HG02763 (cell line): ENCODE measurements around the gene IQGAP2.
"Not testable (repeated sequence)": the region's sequence is repeated elsewhere in the genome, so short reads cannot be mapped to it uniquely, and the experiment has no call there.

Source experiments
- ATAC-seq: cut with Tn5 transposase; IDR thresholded peaks from one replicate; pipeline ENCODE4 v1.9.1; 2021; ENCODE audit warnings: mild to moderate bottlenecking, moderate library complexity; ENCODE audit not compliant: unreplicated experiment

IQGAP2 gene

DNA sequence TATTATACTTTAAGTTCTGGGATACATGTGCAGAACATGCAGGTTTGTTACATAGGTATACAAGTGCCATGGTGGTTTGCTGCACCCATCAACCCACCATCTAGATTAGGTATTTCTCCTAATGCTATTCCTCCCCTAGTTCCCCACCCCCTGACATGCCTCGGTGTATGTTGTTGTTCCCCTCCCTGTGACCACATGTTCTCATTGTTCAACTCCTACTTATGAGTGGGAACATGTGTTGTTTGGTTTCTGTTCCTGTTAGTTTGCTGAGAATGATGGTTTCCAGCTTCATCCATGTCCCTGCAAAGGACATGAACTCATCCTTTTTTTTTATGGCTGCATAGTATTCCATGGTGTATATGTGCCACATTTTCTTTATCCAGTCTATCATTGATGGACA, 200.9 kb downstream of the IQGAP2 start:
- ATAC-seq: not testable (repeated sequence)

DNA sequence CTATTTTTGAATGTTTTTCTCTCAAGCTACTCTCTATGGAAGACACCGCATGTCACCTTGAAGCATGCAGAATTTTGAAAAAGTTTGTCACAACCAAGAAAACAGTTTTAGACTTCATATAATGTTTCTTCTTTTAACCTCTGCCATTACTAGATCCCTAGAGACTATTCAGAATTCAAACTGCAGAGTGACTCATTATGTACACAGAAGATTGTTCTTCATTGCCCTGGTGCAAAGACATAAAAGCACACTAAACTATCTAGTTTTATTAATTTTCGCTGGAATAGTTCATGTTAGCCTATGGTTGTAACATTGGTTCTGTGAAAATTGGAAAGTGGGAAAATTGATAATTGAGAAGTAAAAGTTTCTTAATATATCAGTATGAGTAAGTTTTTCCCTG, 201.8 kb downstream of the IQGAP2 start:
- no peak for ATAC-seq

DNA sequence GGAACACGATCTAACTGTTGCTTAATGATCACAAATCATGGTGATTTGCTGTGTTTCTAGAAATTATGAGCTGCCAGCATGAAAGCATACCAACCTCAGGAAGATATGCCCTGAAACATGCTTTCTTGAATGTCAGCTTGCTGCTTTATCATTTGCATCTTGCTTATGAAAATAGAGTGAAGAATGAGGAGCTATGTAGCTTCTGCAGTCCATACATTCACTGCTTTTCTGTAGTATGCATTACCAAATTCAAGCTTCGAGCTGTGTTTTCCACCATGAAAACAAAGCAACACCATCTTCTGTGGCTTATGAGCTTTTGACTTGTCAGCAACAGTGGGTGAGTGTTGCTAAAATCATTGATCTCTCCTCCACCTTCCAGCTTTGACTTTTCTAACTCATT, 203.6 kb downstream of the IQGAP2 start:
- no peak for ATAC-seq

DNA sequence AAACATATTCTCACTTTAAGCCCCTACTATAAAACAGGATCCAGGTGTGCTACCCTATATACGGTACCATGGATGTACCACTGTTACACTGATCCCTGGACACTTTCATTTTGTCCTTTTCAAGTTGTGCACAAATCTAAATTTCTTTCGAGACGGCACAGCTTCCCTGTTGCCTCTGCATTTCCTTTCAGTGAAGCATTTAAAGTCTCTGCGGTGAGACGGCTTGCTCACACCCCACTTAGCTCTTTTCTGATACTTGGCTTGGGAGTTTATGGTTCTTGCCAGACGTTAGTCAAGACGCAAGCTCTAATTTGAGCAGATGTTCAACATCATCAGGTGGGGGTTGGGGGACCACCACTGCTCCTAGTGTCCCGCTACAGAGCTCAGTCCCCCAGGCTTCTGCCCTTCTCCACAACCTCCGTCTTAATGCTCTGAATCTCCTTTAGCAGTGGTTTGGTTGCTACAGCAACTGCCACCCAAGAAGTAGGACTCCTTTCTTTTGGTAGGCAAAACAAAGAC, 204.3 kb downstream of the IQGAP2 start:
- no peak for ATAC-seq

DNA sequence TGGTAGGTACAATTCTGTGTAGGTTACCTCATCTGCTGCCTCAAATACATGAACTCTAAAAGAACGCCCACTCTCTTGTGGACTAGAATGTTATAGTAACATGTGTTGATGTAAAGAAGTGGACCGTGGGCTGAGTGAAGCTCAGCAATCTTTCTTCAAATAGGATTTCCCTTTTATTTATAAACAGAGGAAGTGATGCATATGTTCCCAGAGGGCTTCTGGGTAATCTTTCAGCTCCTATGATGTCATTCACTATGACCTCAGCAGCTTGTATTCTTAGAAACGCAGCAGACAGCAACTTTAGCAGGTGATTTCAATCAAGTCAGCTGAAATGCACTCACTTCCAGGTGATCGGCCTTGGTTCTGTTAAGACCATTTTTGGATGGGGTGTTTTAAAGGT, 205.7 kb downstream of the IQGAP2 start:
- ATAC-seq: no peak

DNA sequence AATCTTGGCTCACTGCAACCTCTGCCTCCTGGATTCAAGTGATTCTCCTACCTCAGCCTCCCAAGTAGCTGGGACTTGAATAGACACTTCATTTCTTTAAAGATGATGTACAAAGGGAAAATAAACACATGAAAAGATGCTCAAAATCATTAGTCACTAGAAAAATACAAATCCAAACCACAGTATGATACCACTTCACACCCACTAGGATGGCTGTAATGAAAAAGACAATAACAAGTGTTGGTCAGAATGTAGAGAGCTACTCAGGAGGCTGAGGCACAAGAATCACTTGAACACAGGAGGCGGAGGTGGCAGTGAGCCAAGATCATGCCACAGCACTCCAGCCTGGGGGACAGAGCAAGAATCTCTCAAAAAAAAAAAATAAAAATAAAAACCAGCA, 207.1 kb downstream of the IQGAP2 start:
- no peak for ATAC-seq

DNA sequence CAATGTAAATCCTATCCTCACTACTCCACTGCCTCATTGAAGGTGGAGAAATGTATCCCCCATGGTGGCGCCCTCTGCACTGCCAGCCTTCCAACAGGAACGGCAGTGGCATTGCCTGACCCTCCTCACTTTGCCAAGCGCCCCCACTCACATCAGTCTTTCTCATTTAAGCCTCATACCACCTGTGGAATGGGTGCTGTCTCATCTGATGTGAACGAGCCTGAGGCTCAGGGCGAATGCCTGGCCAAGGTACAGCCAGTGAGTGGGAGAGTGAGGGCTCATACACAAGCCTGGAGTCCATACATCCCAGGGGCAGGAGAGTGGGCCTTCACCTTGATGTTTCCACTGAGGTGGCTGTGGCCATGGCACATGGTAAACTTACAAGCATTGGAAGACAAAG, 209.9 kb downstream of the IQGAP2 start:
- ATAC-seq: no peak

DNA sequence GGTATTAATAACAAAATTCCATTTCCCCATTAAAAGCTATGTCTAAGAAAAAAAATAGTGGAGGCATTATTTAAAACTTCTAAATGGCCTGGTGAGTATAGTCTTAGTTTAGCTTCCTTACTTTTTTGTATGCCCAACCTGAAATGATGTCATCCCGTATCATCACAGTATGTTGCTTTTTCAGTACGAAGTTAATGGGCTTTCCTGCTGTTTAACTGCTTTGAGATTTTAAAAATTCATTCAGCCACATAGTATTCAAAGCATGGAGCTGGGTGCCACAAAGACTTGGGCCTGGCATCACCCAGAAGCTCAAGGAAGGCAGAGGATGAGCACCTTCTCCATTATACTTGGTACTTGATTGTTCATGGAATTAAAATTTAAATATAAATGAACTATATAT, 212.7 kb downstream of the IQGAP2 start:
- ATAC-seq: no peak

DNA sequence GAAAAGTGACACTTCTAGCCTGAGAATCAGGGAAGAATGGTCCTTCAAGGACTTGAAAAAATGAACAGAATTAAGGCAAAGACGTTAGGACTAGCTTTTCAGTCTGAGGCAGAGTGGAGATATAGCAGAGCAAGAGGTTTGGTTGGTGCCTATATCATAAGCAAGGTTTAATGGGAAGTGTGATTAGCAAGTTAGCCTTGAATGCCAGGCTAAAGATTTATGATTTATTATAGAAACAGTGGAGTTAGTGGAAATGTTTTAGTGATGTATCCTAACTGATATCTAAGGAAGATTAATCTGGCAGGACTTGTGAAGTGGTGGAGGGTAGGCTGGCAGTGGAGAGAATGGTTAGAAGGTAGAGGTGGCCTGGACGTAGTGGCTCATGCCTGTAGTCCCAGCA, 213.1 kb downstream of the IQGAP2 start:
- no peak for ATAC-seq

DNA sequence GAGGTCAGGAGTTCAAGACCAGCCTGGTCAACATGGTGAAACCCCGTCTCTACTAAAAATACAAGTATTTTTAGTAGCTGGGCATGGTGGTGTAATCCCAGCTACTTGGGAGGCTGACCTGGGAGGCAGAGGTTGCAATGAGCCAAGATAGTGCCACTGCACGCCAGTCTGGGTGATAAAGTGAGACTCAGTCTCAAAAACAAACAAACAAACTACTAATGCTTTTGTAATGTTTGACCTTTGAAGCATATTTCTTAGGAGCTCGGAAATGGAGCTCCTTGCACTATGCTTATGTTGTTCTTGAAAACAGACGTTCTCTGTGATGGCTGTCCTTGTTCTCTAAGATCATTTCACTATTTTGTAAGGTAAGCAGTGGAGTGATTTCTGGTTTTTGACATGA, 214.1 kb downstream of the IQGAP2 start:
- ATAC-seq: no peak

DNA sequence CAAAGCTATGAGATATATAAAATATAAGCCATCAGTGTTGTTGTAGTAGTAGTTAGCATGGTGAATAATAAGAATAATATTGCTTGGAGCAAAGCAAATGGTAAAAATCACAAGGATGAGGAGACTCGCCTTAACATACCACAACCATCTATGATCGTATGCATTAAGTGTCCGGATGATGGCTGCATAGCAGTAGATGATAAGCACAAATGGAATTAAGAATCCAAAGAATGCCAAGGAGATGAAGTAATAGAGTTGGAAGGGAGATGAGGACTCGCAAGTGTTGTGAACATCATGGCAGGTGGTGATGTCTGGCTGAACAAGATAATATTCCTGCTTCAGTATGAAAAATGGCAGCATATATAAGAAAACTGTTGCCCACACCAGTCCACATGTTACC, 214.6 kb downstream of the IQGAP2 start:
- no peak for ATAC-seq

DNA sequence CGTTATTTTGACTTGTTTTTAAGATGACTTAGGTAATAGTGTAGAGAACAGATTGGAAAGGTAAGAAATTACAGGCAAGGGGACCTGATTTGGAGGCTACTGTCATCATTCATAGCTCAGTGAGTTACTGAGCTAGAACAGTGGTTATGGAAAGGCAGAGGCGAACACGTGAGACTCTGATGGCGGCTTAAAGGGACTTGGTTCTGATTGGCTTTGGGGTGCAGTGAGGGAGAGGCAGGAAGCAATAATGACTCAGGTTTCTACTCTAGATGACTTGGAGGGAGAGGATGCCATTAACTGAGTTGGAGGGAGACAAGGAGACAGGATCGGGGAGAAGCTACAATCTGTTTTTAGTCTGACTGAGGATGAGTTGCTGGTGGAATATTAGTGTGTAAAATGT, 217.1 kb downstream of the IQGAP2 start:
- no peak for ATAC-seq

DNA sequence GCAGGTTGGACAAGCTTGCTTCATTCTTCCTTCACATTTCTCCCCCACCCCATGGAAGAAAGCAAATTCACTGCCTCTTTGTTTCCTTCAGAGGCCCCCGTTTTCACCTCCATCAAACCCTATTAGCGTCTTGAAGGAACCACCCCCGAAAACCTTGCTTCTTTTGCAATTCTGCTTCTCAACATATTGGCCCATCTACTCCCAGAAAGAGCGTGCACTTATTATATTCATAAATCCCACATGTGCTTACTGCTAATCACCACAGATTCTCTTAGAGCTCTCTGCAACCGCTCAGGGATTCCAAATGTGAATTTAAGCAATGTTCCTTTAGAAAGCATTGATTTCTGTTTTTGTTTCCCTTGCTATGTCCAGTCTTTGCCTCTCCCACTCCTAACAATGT, 219.0 kb downstream of the IQGAP2 start:
- ATAC-seq: no peak

DNA sequence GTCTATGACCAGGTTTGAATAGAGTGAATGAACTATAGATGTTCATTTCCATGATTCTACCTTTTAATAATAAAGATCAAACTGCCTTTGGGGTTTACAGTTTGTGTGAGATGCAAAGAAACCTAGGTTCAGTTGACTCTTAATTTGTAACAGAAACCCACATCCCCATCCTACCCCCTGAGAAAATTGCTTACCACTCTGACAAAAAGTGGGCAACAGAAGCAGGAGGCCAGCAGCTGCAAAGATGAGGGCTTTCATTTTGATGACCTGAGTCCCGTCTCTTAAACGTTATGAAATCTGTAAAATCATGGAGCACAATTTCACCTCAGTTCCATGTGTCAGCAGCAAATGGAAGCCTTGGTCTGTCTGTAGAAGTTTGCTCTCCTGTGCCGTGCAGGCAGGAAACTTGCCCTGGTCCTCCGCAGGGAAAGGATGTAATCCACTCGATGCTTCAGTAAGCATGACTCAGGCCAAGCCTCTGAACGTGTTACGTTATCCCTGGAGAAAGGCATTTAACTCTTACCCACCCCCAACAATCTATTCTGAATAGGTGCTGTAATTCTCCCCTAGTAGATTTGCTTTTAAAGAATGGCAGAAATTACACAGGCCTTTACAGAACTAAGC, 220.0 kb downstream of the IQGAP2 start, which contains the start of gene F2RL2:
Gene F2RL2, minus strand, starts transcription at position 431 of the 624 bp plus-strand sequence. Its CDS starts 173 bp downstream, at position 258.
- ATAC-seq: no peak

DNA sequence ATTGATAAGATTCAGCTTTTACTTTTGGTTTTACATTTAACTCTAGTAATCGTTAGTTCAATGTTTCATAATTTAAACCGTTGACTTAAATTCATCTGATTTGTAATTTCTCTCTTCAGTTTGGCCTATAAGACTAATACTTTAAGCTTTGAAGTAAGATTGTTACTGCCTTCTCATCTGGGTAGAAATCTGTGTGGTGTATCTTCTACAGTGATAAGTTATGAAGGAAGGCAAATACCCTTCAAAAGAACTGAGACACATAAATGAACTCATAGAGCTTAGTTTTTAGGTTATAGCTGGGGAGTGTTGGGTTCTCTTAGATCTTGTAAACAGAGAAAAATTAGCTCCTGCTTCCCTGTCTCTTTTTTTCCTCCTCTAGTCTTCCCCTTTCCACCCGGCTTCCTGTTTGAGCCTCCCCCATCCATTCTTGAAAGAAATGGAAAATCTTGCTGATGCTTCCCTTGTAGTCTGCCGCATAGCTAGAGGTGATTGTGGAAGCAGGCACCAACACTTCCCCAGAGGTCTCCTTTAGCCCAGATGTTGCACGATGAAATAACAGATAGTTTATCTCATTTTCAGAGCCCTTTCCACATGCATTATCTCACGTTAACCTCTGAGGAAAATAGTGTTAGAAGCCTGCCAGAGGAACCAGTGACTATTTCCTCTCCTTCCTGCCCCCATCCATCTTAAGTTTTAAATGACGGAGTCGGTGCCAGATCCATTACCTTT, 222.2 kb downstream of the IQGAP2 start:
- ATAC-seq: no peak

DNA sequence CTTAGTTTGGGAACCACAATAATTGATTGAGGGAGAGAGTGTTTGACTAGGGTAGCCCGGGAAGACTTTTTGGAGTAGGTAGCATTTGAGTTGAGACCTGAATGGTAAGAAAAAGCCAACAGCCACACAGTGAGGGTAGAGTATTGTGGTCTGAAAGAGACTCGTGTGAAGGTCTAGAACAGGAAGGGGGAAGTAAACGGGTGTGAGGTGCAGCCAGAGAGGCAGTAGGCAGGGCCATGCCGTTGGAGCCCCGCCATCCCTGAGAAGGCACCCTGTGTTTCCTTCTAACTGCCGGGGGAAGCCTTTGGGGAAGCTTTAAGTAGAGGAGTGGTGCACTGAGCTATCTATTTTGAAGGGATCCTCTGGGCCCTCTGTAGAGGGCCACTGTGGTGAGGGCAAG, 223.7 kb downstream of the IQGAP2 start:
- no peak for ATAC-seq

DNA sequence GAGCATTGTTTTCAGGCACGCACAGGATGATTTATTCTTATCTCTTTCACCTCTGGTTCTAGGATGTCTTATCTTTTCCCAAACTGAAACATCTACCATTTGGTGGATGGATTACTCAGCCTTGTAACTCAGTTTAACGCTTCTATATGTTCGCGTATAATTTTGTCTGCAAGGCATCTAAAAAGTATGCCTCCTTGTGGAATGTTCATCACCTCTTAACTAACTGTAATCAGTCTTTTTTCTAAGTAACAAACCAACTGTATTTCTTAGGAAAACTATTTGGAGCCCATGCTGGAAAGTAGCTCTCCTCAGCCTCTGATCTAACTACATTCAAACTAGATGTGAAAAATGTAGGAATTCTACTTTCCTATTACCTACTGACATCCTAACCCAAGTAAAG, 231.6 kb downstream of the IQGAP2 start:
- ATAC-seq: no peak

DNA sequence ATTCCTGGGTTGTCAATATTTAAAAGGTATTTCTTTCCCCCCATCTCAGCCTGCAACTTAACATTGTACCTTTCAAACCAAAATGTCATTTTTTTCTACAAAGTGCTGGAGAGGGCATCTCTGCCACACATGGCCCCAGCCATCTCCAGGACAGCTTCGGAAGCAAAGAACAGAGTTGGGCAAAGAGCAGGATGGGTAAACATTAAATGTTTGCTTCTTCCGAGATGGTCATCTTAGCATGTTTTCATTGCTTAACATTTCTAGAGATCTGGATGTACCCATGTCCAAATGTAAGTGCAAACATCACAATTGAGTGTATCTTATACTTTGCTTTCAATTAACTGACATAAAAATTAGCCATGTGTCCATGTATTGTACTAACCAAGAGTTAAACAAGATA, 234.4 kb downstream of the IQGAP2 start:
- no peak for ATAC-seq

DNA sequence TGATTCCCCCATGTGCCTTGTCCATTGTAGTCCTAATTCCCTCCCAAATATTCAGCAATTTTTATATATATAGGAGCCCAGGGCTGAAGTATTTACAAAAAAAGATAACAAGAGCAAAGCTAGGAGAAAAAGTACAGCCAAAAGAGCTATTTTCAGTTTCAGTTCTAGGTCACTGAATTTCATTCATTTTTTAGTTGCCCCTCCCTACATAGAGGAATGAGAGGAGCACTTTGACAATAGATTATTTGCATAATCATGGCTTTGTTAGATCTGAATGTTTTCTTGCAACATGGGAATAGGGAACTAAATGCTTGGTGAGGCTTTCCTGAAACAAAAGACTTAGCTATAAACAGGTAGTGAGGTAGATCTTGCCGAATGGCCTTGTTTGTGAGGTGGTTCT, 235.4 kb downstream of the IQGAP2 start:
- ATAC-seq: no peak

DNA sequence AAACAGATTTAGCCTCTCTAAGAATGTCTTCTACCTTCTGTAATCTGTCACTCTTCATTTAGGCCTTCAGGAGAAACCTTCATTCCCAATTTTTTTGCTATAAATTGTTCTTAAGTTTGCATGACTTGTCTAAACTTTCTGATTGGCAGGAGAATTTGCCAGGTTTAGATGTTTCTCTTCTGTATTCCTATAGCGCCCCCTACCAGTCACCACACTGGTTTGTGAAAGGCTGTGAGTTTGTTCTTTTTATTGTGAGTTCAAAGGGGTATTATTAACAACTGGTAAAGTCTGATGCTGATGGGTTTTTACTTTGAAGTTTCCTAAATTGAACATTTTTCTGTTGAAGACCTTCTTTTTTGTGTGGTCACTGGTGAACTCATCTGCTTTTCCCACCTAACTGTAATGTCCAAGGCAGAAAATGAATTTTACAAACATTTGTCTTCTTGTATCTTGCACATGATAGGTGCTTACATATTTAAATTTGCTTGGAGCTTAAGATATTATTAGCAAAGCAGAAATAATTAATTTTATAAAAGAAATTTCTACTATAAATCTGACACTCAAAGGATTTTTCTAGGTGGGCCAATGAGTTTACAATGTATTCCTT, 238.5 kb downstream of the IQGAP2 start:
- no peak for ATAC-seq

DNA sequence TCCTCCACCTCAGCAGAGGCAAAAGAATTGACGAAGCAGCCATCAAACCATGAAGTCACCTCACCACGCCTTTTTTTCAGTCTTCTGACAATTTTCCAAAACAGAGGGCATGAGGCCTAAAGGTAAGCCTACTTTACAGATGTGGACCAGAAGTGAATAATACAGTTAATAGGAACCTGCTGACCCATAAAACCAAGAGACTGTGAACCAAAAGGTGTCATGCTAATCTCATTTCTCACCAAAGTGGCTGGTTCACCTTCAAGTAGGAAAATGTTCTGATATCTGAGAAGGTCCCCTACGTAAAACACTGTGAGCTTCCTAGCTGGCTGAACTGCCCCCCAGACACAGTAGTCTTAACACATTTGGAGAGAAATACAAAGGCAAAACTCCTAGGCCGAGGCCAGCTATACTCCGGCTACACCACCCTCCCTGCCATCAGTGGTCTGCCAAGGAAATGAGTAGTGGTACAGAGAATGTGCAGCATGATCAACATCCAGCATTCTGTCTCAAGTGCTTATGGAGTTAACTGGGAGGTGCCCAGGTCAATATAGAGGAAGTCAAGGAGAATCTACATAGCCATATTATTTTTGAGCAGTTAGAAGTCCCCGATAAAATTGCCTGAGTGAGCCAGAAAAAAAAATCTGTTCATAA, 239.4 kb downstream of the IQGAP2 start:
- ATAC-seq: no peak

DNA sequence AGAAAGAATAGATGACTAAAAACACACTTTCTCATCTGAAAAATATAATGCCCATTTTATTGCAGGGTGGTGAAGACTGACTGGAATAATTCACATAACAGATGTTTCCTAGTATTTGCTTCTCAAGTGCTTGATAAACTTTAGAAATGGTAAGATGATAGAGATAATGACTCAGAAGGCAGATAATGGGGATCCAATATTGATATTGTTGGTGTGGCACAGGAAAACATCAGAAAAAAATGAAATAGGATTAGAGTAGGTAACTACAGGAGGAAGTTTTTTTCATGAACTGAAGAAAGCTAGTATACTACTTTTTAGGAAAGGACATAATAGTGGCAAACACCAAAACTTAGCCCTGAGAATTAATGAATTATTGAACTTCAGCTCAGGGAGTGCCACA, 240.3 kb downstream of the IQGAP2 start:
- no peak for ATAC-seq
